Neural progenitor cell (in vitro differentiated cells): ENCODE measurements around the gene TEX10. TPM values are rescaled to one million over a fixed set of nuclear protein-coding genes. Genes with fewer than 3 reads are reported as not detected.

Source experiments
- DNase-seq: peaks from one replicate; pipeline ENCODE4 v3.0.0-alpha.2; 2016; ENCODE audit warnings: low spot score
- H2AFZ ChIP-seq: fragments of 200-600 bp; sonication (generic); replicated peaks from 2 replicates; pipeline ENCODE4 v1.6.1; 2016; ENCODE audit warnings: antibody characterized with exemption
- H3F3A ChIP-seq: fragments of 200-600 bp; sonication (generic); 2 replicates; pipeline ENCODE4 v1.6.1; 2016; ENCODE audit warnings: antibody characterized with exemption, low read depth
- H3K27ac ChIP-seq: fragments of 200-600 bp; sonication (generic); 2 replicates; pipeline ENCODE4 v1.5.1; 2016; ENCODE audit warnings: mild to moderate bottlenecking
- H3K27me3 ChIP-seq: fragments of 200-600 bp; sonication (generic); 2 replicates; pipeline ENCODE4 v1.6.1; 2016; ENCODE audit warnings: mild to moderate bottlenecking, moderate library complexity
- H3K36me3 ChIP-seq: fragments of 200-600 bp; sonication (generic); 2 replicates; pipeline ENCODE4 v1.5.1; 2016
- H3K4me1 ChIP-seq: fragments of 200-600 bp; sonication (generic); 2 replicates; pipeline ENCODE4 v1.6.1; 2016; ENCODE audit warnings: mixed run types
- H3K4me2 ChIP-seq: fragments of 200-600 bp; sonication (generic); 2 replicates; pipeline ENCODE4 v1.6.1; 2016
- H3K4me3 ChIP-seq: fragments of 200-600 bp; sonication (generic); 2 replicates; pipeline ENCODE4 v1.5.1; 2016
- H3K79me2 ChIP-seq: fragments of 200-600 bp; sonication (generic); 2 replicates; pipeline ENCODE4 v1.6.1; 2016; ENCODE audit warnings: low read depth
- H3K9ac ChIP-seq: fragments of 200-600 bp; sonication (generic); 2 replicates; pipeline ENCODE4 v1.6.1; 2016
- H3K9me3 ChIP-seq: fragments of 200-600 bp; sonication (generic); 2 replicates; pipeline ENCODE4 v1.5.1; 2016; ENCODE audit warnings: low read depth
- H4K20me1 ChIP-seq: fragments of 200-600 bp; sonication (generic); 2 replicates; pipeline ENCODE4 v1.6.1; 2016; ENCODE audit warnings: low read depth
- H3K27ac Mint-ChIP-seq: 3 replicates; pipeline ENCODE4 v1.8.0; 2021; ENCODE audit warnings: mixed read lengths
- H3K27me3 Mint-ChIP-seq: 2 replicates; pipeline ENCODE4 v1.8.0; 2022; ENCODE audit warnings: low read depth, mild to moderate bottlenecking, inconsistent platforms, moderate library complexity, mixed read lengths; ENCODE audit not compliant: insufficient read depth
- H3K36me3 Mint-ChIP-seq: 3 replicates; pipeline ENCODE4 v1.8.0; 2021; ENCODE audit warnings: mixed read lengths
- H3K4me1 Mint-ChIP-seq: 3 replicates; pipeline ENCODE4 v1.8.0; 2021; ENCODE audit warnings: mixed read lengths
- H3K4me3 Mint-ChIP-seq: 3 replicates; pipeline ENCODE4 v1.8.0; 2021; ENCODE audit warnings: mild to moderate bottlenecking, moderate library complexity, mixed read lengths
- H3K9me3 Mint-ChIP-seq: 3 replicates; pipeline ENCODE4 v1.8.0; 2020; ENCODE audit warnings: mixed read lengths
- CTCF ChIP-seq: fragments of 200-600 bp; sonication (generic); IDR thresholded peaks from 2 replicates; pipeline ENCODE4 v1.5.1; 2017; ENCODE audit warnings: antibody characterized with exemption, mild to moderate bottlenecking
- EZH2 ChIP-seq: fragments of 200-600 bp; sonication (generic); IDR thresholded peaks from 2 replicates; pipeline ENCODE4 v1.6.1; 2017; ENCODE audit warnings: antibody characterized with exemption, mild to moderate bottlenecking, moderate library complexity
- EZH2phosphoT487 ChIP-seq: fragments of 200-600 bp; sonication (generic); IDR thresholded peaks from 2 replicates; pipeline ENCODE4 v1.6.1; 2017; ENCODE audit warnings: antibody characterized with exemption
- total RNA-seq: library from RNA; depleted of rRNA; stranded (reverse); fragments of >200 nt; gene quantifications from 2 replicates; pipeline ENCODE4 v1.2.3, GENCODE V29; 2015; ENCODE audit warnings: low replicate concordance

The TEX10 gene
- total RNA-seq, 1 donor from 2014 or later, result 71.8 TPM

GRCh38 chr9:100308965-100309564, 43.7 kb downstream of the TEX10 start:
- H3K9me3 ChIP-seq, result peaks cover 5% of the 10 kb centered on the region
- Mint-ChIP-seq H3K4me1 (no peaks in the 10 kb centered on the region), H3K27ac (no peak overlapping the region), H3K9me3 (peaks cover 21% of the 10 kb centered on the region), H3K4me3 (no peak overlapping the region), H3K27me3 (no peaks in the 10 kb centered on the region), H3K36me3 (peaks cover 72% of the 10 kb centered on the region)
- H3K4me3 ChIP-seq, result no peak overlapping the region
- H3K9ac ChIP-seq, result no peak overlapping the region
- H3K4me2 ChIP-seq, result no peak overlapping the region
- TF ChIP-seq EZH2 (no peak), CTCF (no peak), EZH2phosphoT487 (no peak)
- no peak overlapping the region for H2AFZ ChIP-seq
- H4K20me1 ChIP-seq, result no peaks in the 10 kb centered on the region
- H3K36me3 ChIP-seq, result peaks cover 56% of the 10 kb centered on the region
- no peaks in the 10 kb centered on the region for H3F3A ChIP-seq
- H3K27ac ChIP-seq, result no peak overlapping the region
- H3K4me1 ChIP-seq, result no peaks in the 10 kb centered on the region
- H3K27me3 ChIP-seq, result no peaks in the 10 kb centered on the region
- H3K79me2 ChIP-seq, result peaks cover 78% of the 10 kb centered on the region
- DNase-seq, result no peak

GRCh38 chr9:100307080-100307479, 45.7 kb downstream of the TEX10 start:
- peaks cover 43% of the 10 kb centered on the region for H3K36me3 ChIP-seq
- Mint-ChIP-seq H3K36me3 (peaks cover 82% of the 10 kb centered on the region), H3K27me3 (peaks cover 4% of the 10 kb centered on the region), H3K4me3 (no peak overlapping the region), H3K27ac (no peak overlapping the region), H3K9me3 (peaks cover 12% of the 10 kb centered on the region), H3K4me1 (no peaks in the 10 kb centered on the region)
- no peak overlapping the region for H3K4me3 ChIP-seq
- H3K27me3 ChIP-seq, result no peaks in the 10 kb centered on the region
- H3K27ac ChIP-seq, result no peak overlapping the region
- peaks cover 67% of the 10 kb centered on the region for H3K79me2 ChIP-seq
- no peak overlapping the region for H3K4me2 ChIP-seq
- H2AFZ ChIP-seq, result no peak overlapping the region
- no peak for TF ChIP-seq CTCF
- no peak for TF ChIP-seq EZH2phosphoT487
- TF ChIP-seq EZH2, result no peak
- DNase-seq, result no peak
- H4K20me1 ChIP-seq, result no peaks in the 10 kb centered on the region
- H3K4me1 ChIP-seq, result no peaks in the 10 kb centered on the region
- H3K9ac ChIP-seq, result no peak overlapping the region
- H3F3A ChIP-seq, result no peaks in the 10 kb centered on the region
- H3K9me3 ChIP-seq, result peaks cover 5% of the 10 kb centered on the region

GRCh38 chr9:100306283-100306682, 46.5 kb downstream of the TEX10 start:
- peaks cover 5% of the 10 kb centered on the region for H3K9me3 ChIP-seq
- no peaks in the 10 kb centered on the region for H3K27me3 ChIP-seq
- H2AFZ ChIP-seq, result no peak overlapping the region
- H3K36me3 ChIP-seq, result peaks cover 43% of the 10 kb centered on the region
- peaks cover 5% of the 10 kb centered on the region for H3K9me3 Mint-ChIP-seq
- H3F3A ChIP-seq, result no peaks in the 10 kb centered on the region
- no peak overlapping the region for H3K4me3 ChIP-seq
- H3K4me2 ChIP-seq, result no peak overlapping the region
- H3K79me2 ChIP-seq, result peaks cover 59% of the 10 kb centered on the region
- H3K4me3 Mint-ChIP-seq, result no peak overlapping the region
- no peaks in the 10 kb centered on the region for H3K4me1 Mint-ChIP-seq
- no peaks in the 10 kb centered on the region for H3K4me1 ChIP-seq
- no peak overlapping the region for H3K9ac ChIP-seq
- no peak overlapping the region for H3K27ac ChIP-seq
- TF ChIP-seq EZH2phosphoT487 (no peak), EZH2 (no peak), CTCF (no peak)
- peaks cover 79% of the 10 kb centered on the region for H3K36me3 Mint-ChIP-seq
- peaks cover 4% of the 10 kb centered on the region for H3K27me3 Mint-ChIP-seq
- DNase-seq, result no peak
- H4K20me1 ChIP-seq, result no peaks in the 10 kb centered on the region
- no peak overlapping the region for H3K27ac Mint-ChIP-seq
